ENCODE results near the gene BMPER. TPM values are rescaled to one million over a fixed set of nuclear protein-coding genes. Genes with fewer than 3 reads are reported as not detected.

Gene BMPER
- total RNA-seq, 2 donors from 2014 or later, result 0.35 TPM; not detected in 1

DNA sequence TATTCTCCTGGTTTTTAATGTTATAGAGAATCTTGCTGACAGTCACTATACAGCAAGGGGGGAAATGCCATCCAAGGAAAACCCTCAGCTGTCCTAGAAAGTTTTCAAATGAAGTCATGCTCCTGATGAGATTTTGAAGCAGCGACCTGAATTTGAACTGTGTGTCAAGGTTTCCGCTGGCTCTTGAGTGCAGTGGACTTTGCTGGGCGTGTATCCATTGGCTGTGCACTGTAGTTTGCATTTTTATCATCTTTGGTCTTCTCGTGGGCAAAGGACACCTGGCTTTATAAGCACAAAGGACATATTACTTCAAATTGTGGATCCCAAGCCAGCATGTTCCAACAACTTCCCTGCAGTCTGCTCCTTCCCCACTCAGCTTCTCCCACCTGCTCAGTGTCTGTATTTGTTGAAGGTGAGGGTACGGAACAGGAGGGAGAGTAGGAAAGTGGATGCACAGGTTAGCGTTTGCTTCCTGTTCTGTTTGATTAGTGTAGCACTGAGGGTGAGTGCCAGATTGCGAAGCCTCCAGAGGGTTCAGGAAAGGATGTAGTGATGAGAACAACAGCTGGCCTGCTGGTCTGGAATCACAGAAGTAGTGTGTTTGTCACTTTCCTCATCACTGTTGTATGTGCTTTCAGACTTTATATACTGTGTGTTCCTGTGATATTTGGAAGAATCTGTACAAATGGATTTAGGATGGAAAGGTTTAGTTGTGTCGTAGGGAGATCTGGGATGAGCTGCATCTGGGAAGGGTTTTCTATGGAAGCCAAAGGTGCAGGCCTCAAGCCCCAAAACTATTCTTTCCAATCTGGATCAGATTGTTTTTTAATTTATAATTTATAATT is 204.8 kb downstream of the BMPER start:
- no peaks in the 10 kb centered on the region for H3K36me3 Mint-ChIP-seq (ENCODE audit: low read depth)
- H3K4me1 Mint-ChIP-seq, result no peaks in the 10 kb centered on the region
- no peak overlapping the region for H3K4me3 Mint-ChIP-seq
- no peaks in the 10 kb centered on the region for H3K9me3 ChIP-seq (ENCODE audit: control insufficient read depth, low read length, poor library complexity, severe bottlenecking)
- H3K27ac Mint-ChIP-seq, result no peak overlapping the region
- DNase-seq (no peak), ATAC-seq (no peak)
- no peaks in the 10 kb centered on the region for H3K27me3 Mint-ChIP-seq

GRCh38 chr7:34111031-34111430 is 205.7 kb downstream of the BMPER start:
- DNase-seq (no peak), ATAC-seq (no peak)
- H3K4me3 Mint-ChIP-seq, result no peak overlapping the region
- H3K36me3 Mint-ChIP-seq (ENCODE audit: low read depth), result no peaks in the 10 kb centered on the region
- H3K9me3 ChIP-seq (ENCODE audit: control insufficient read depth, low read length, poor library complexity, severe bottlenecking), result no peaks in the 10 kb centered on the region
- no peaks in the 10 kb centered on the region for H3K27me3 Mint-ChIP-seq
- H3K27ac Mint-ChIP-seq, result no peak overlapping the region
- no peaks in the 10 kb centered on the region for H3K4me1 Mint-ChIP-seq

- ATAC-seq, result no peak
- Mint-ChIP-seq H3K36me3 (ENCODE audit: low read depth) (no peaks in the 10 kb centered on the region), H3K4me1 (no peaks in the 10 kb centered on the region), H3K4me3 (no peak overlapping the region), H3K27ac (no peak overlapping the region), H3K27me3 (no peaks in the 10 kb centered on the region)
- no peak for DNase-seq
- H3K9me3 ChIP-seq (ENCODE audit: control insufficient read depth, low read length, poor library complexity, severe bottlenecking), result no peaks in the 10 kb centered on the region
Measured at GRCh38 chr7:34115503-34115902, 210.2 kb downstream of the BMPER start.

- H3K9me3 ChIP-seq (ENCODE audit: control insufficient read depth, low read length, poor library complexity, severe bottlenecking), result no peaks in the 10 kb centered on the region
- no peak overlapping the region for H3K4me3 Mint-ChIP-seq
- ATAC-seq (no peak), DNase-seq (no peak)
- H3K27me3 Mint-ChIP-seq, result no peaks in the 10 kb centered on the region
- H3K36me3 Mint-ChIP-seq (ENCODE audit: low read depth), result no peaks in the 10 kb centered on the region
- H3K4me1 Mint-ChIP-seq, result no peaks in the 10 kb centered on the region
- H3K27ac Mint-ChIP-seq, result no peak overlapping the region
Measured at GRCh38 chr7:34117573-34117972, 212.2 kb downstream of the BMPER start.

DNA sequence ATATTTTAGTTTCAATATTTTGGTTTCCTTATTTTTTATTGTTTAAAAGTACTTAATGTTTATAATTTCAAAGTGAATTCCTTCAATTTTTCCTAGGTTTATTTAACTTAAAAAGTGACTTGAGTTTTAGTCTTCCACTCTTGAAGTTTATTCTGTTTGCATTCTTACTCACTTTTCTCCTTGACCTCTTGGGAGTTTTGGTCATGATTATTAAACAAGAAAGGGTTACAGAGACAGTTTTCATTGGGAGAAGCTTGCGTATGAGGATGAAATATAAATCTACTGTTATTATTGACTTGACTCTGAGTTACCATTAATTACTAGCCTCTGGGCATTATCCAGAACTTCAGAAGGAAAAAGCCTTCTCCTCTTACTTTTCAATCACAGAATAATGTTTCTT is 216.0 kb downstream of the BMPER start:
- Mint-ChIP-seq H3K4me1 (no peaks in the 10 kb centered on the region), H3K27me3 (no peaks in the 10 kb centered on the region), H3K36me3 (ENCODE audit: low read depth) (no peaks in the 10 kb centered on the region), H3K27ac (no peak overlapping the region), H3K4me3 (no peak overlapping the region)
- H3K9me3 ChIP-seq (ENCODE audit: control insufficient read depth, low read length, poor library complexity, severe bottlenecking), result peaks cover 3% of the 10 kb centered on the region
- no peak for ATAC-seq
- no peak for DNase-seq

GRCh38 chr7:34123316-34123715 is 218.0 kb downstream of the BMPER start:
- Mint-ChIP-seq H3K4me1 (no peaks in the 10 kb centered on the region), H3K4me3 (no peak overlapping the region), H3K27ac (no peak overlapping the region), H3K36me3 (ENCODE audit: low read depth) (no peaks in the 10 kb centered on the region), H3K27me3 (no peaks in the 10 kb centered on the region)
- DNase-seq (no peak), ATAC-seq (no peak)
- H3K9me3 ChIP-seq (ENCODE audit: control insufficient read depth, low read length, poor library complexity, severe bottlenecking), result peaks cover 3% of the 10 kb centered on the region

- Mint-ChIP-seq H3K27me3 (no peaks in the 10 kb centered on the region), H3K4me1 (no peaks in the 10 kb centered on the region), H3K27ac (no peak overlapping the region), H3K36me3 (ENCODE audit: low read depth) (no peaks in the 10 kb centered on the region), H3K4me3 (no peak overlapping the region)
- H3K9me3 ChIP-seq (ENCODE audit: control insufficient read depth, low read length, poor library complexity, severe bottlenecking), result peaks cover 3% of the 10 kb centered on the region
- DNase-seq (no peak), ATAC-seq (no peak)
Measured at GRCh38 chr7:34124765-34125164, 219.4 kb downstream of the BMPER start.

DNA sequence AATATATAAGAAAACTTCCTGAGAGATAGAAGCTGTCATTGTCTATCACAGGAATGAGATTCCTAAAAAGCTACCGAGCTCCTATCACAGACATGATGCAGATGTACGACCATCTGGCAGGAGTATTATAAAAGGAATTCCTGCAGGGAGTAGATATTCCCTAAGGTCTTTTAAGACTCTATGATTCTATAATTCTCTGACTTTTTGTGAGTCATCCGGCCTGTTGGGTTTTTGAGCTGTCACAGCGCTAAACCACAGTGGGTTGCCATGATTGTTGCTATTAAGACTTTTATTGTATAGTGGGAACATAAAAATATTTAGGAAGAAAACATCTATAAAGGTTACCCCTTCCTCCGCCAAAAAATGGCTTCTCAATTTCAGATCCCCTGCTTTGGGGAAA is 223.4 kb downstream of the BMPER start:
- no peaks in the 10 kb centered on the region for H3K36me3 Mint-ChIP-seq (ENCODE audit: low read depth)
- H3K27ac Mint-ChIP-seq, result no peak overlapping the region
- H3K9me3 ChIP-seq (ENCODE audit: control insufficient read depth, low read length, poor library complexity, severe bottlenecking), result peaks cover 3% of the 10 kb centered on the region
- DNase-seq, result no peak
- no peaks in the 10 kb centered on the region for H3K27me3 Mint-ChIP-seq
- H3K4me1 Mint-ChIP-seq, result no peaks in the 10 kb centered on the region
- ATAC-seq, result no peak
- no peak overlapping the region for H3K4me3 Mint-ChIP-seq

- H3K27ac Mint-ChIP-seq, result no peak overlapping the region
- no peaks in the 10 kb centered on the region for H3K36me3 Mint-ChIP-seq (ENCODE audit: low read depth)
- H3K9me3 ChIP-seq (ENCODE audit: control insufficient read depth, low read length, poor library complexity, severe bottlenecking), result no peaks in the 10 kb centered on the region
- DNase-seq (no peak), ATAC-seq (no peak)
- H3K4me3 Mint-ChIP-seq, result no peak overlapping the region
- no peaks in the 10 kb centered on the region for H3K4me1 Mint-ChIP-seq
- no peaks in the 10 kb centered on the region for H3K27me3 Mint-ChIP-seq
Measured at GRCh38 chr7:34130558-34131295, 225.4 kb downstream of the BMPER start.

- Mint-ChIP-seq H3K4me3 (no peak overlapping the region), H3K36me3 (ENCODE audit: low read depth) (no peaks in the 10 kb centered on the region), H3K27ac (no peak overlapping the region), H3K27me3 (no peaks in the 10 kb centered on the region), H3K4me1 (no peaks in the 10 kb centered on the region)
- DNase-seq (no peak), ATAC-seq (no peak)
- H3K9me3 ChIP-seq (ENCODE audit: control insufficient read depth, low read length, poor library complexity, severe bottlenecking), result no peaks in the 10 kb centered on the region
Measured at GRCh38 chr7:34131371-34131770, 226.0 kb downstream of the BMPER start.

- no peak for ATAC-seq
- H3K27me3 Mint-ChIP-seq, result no peaks in the 10 kb centered on the region
- no peak for DNase-seq
- no peaks in the 10 kb centered on the region for H3K36me3 Mint-ChIP-seq (ENCODE audit: low read depth)
- H3K4me3 Mint-ChIP-seq, result no peak overlapping the region
- no peaks in the 10 kb centered on the region for H3K9me3 ChIP-seq (ENCODE audit: control insufficient read depth, low read length, poor library complexity, severe bottlenecking)
- H3K4me1 Mint-ChIP-seq, result no peaks in the 10 kb centered on the region
- no peak overlapping the region for H3K27ac Mint-ChIP-seq
Measured at GRCh38 chr7:34133356-34133982, 228.1 kb downstream of the BMPER start.

- no peak for ATAC-seq
- Mint-ChIP-seq H3K36me3 (ENCODE audit: low read depth) (no peaks in the 10 kb centered on the region), H3K27me3 (no peaks in the 10 kb centered on the region), H3K4me1 (no peaks in the 10 kb centered on the region), H3K27ac (no peak overlapping the region), H3K4me3 (no peak overlapping the region)
- no peak for DNase-seq
- no peaks in the 10 kb centered on the region for H3K9me3 ChIP-seq (ENCODE audit: control insufficient read depth, low read length, poor library complexity, severe bottlenecking)
Measured at GRCh38 chr7:34133983-34134782, 228.8 kb downstream of the BMPER start.

- Mint-ChIP-seq H3K4me1 (no peaks in the 10 kb centered on the region), H3K27ac (no peak overlapping the region), H3K36me3 (ENCODE audit: low read depth) (no peaks in the 10 kb centered on the region), H3K4me3 (no peak overlapping the region), H3K27me3 (no peaks in the 10 kb centered on the region)
- no peak for DNase-seq
- ATAC-seq, result no peak
- H3K9me3 ChIP-seq (ENCODE audit: control insufficient read depth, low read length, poor library complexity, severe bottlenecking), result no peaks in the 10 kb centered on the region
Measured at GRCh38 chr7:34135924-34136323, 230.6 kb downstream of the BMPER start.

Data from T-helper 17 cell (primary cell).